ENCODE data around the gene LPP. TPM values are rescaled to one million over a fixed set of nuclear protein-coding genes. Genes with fewer than 3 reads are reported as not detected.

LPP gene
- total and polyA plus RNA-seq, 8 donors: 8.0 to 885 (median 305) TPM

- no peak for TF ChIP-seq POLR2AphosphoS5 (IDR thresholded peaks at IDR 0.05)
- TF ChIP-seq EP300 (IDR thresholded peaks at IDR 0.05): no peak
- no peak for TF ChIP-seq POLR2A (IDR thresholded peaks at IDR 0.05)
- TF ChIP-seq, protein P1, sequence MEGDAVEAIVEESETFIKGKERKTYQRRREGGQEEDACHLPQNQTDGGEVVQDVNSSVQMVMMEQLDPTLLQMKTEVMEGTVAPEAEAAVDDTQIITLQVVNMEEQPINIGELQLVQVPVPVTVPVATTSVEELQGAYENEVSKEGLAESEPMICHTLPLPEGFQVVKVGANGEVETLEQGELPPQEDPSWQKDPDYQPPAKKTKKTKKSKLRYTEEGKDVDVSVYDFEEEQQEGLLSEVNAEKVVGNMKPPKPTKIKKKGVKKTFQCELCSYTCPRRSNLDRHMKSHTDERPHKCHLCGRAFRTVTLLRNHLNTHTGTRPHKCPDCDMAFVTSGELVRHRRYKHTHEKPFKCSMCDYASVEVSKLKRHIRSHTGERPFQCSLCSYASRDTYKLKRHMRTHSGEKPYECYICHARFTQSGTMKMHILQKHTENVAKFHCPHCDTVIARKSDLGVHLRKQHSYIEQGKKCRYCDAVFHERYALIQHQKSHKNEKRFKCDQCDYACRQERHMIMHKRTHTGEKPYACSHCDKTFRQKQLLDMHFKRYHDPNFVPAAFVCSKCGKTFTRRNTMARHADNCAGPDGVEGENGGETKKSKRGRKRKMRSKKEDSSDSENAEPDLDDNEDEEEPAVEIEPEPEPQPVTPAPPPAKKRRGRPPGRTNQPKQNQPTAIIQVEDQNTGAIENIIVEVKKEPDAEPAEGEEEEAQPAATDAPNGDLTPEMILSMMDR (IDR thresholded peaks at IDR 0.05): no peak
- Histone ChIP-seq H3K27me3 (no peaks in the 10 kb centered on the region), H3K4me3 (no peak overlapping the region), H3K27ac (peak overlapping the region in 4 of 5 donors; percentile 10 to 69 (median 30)), H3K4me1 (peaks cover 0 to 54% (median 21%) of the 10 kb centered on the region in 4 donors), H3K36me3 (no peaks in the 10 kb centered on the region), H3K9me3 (no peaks in the 10 kb centered on the region)
- DNase-seq: no peak
- 69 to 89% (median 76%) methylated on average over 5 of the region's 5 CpGs for WGBS, 5 donors
- intact Hi-C loops (cut with DNase I; ENCODE audit: low total_unique reads): no loop called here
Observed at GRCh38 chr3:188595890-188596376, 442.0 kb downstream of the LPP start.

DNA sequence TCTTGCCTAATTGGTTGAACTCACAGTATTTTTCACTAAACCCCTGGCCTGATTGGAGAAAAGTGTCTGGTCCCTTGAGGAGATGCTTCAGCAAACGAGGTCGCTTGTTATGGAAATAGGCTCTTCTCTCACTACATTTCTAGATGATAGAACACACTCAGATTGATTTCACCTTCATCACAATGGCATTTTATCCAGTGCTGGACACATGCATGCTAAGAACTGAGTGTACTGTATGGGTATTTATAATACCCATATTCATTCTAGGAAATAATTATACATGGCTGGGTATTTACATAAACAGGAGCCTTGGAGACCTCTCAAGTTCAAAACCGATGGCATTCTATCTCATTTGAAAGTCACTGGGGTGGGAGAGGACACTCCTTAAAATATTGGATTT lies 444.9 kb downstream of the LPP start:
- peak overlapping the region in 3 of 5 donors; percentile 0 to 21 (median 13) for H3K27ac ChIP-seq
- no peak for DNase-seq
- peaks cover 0 to 35% (median 13%) of the 10 kb centered on the region in 4 donors for H3K4me1 ChIP-seq
- H3K9me3 ChIP-seq: no peaks in the 10 kb centered on the region
- 80 to 94% (median 87%) methylated on average over 3 of the region's 3 CpGs for WGBS, 5 donors
- H3K36me3 ChIP-seq: no peaks in the 10 kb centered on the region
- intact Hi-C loops (cut with DNase I; ENCODE audit: low total_unique reads): no loop called here
- no peak overlapping the region for H3K4me3 ChIP-seq
- H3K27me3 ChIP-seq: no peaks in the 10 kb centered on the region
- TF ChIP-seq, protein P1 (IDR thresholded peaks at IDR 0.05): no peak
- TF ChIP-seq EP300 (IDR thresholded peaks at IDR 0.05) (no peak), POLR2A (IDR thresholded peaks at IDR 0.05) (no peak), POLR2AphosphoS5 (IDR thresholded peaks at IDR 0.05) (no peak)

- Histone ChIP-seq H3K9me3 (no peaks in the 10 kb centered on the region), H3K27me3 (no peaks in the 10 kb centered on the region), H3K27ac (no peak overlapping the region), H3K4me1 (peaks cover 0 to 23% (median 10%) of the 10 kb centered on the region in 4 donors), H3K36me3 (no peaks in the 10 kb centered on the region), H3K4me3 (no peak overlapping the region)
- no peak for TF ChIP-seq EP300 (IDR thresholded peaks at IDR 0.05)
- TF ChIP-seq POLR2AphosphoS5 (IDR thresholded peaks at IDR 0.05): no peak
- TF ChIP-seq, protein P1 (IDR thresholded peaks at IDR 0.05): no peak
- TF ChIP-seq POLR2A (IDR thresholded peaks at IDR 0.05): no peak
- DNase-seq: no peak
- intact Hi-C loops (cut with DNase I; ENCODE audit: low total_unique reads): no loop called here
Observed at GRCh38 chr3:188602111-188602510, 448.2 kb downstream of the LPP start.

DNA sequence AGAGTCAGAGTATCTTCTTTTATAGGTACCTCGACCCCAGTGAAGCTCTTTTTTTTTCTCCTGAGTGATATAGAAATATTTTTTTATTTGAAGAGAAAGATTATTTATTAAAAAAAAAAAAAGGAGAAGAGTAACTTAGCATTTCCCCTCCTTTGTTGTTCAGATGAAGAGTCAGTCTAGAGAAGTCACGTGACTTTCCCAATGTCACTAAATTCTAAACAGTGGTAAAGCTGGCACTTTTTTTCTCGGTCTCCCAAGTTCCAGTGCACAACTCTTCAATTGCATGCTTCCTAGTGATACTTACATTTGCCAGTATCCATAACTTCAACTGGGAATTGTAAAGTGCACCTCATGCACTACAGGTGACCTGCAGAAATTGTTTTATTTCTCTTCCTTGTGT lies 448.7 kb downstream of the LPP start:
- DNase-seq: no peak
- TF ChIP-seq EP300 (IDR thresholded peaks at IDR 0.05) (no peak), POLR2AphosphoS5 (IDR thresholded peaks at IDR 0.05) (no peak), POLR2A (IDR thresholded peaks at IDR 0.05) (no peak)
- TF ChIP-seq, protein P1 (IDR thresholded peaks at IDR 0.05): no peak
- Histone ChIP-seq H3K36me3 (no peaks in the 10 kb centered on the region), H3K27me3 (no peaks in the 10 kb centered on the region), H3K4me3 (no peak overlapping the region), H3K4me1 (peaks cover 0 to 25% (median 11%) of the 10 kb centered on the region in 4 donors), H3K9me3 (no peaks in the 10 kb centered on the region), H3K27ac (no peak overlapping the region)
- WGBS, 5 donors: 83 to 96% (median 92%) methylated on average over 3 of the region's 3 CpGs
- intact Hi-C loops (cut with DNase I; ENCODE audit: low total_unique reads): no loop called here

Data from stomach (tissue), 9 donors.